Left renal pelvis (tissue), 4 donors: Measurements from ENCODE around the gene TEC. TPM values are rescaled to one million over a fixed set of nuclear protein-coding genes. Genes with fewer than 3 reads are reported as not detected.
"Not testable (repeated sequence)": the region's sequence is repeated elsewhere in the genome, so short reads cannot be mapped to it uniquely, and the experiment has no call there.

Source experiments
- DNase-seq, 4 donors: peaks; one replicate each; pipeline ENCODE4 v3.0.0-alpha.2; 2013; ENCODE audit warnings: low read depth in 4 of 4, low spot score in 3 of 4
- polyA plus RNA-seq, 4 donors: library from polyadenylated mRNA; unstranded; fragments of 120-200 nt; gene quantifications; one replicate each; pipeline ENCODE4 v1.2.1, GENCODE V29; 2013; ENCODE audit not compliant: insufficient read length in 4 of 4

TEC gene
- polyA plus RNA-seq, 4 donors: 1.6 to 4.3 (median 3.4) TPM

GRCh38 chr4:48243887-48244286 is 25.8 kb downstream of the TEC start:
- DNase-seq: no peak

- DNase-seq: no peak
Measured at GRCh38 chr4:48243429-48243828, 26.2 kb downstream of the TEC start.

GRCh38 chr4:48242511-48243195 is 27.0 kb downstream of the TEC start:
- no peak for DNase-seq

GRCh38 chr4:48241731-48242130 is 27.9 kb downstream of the TEC start:
- DNase-seq: no peak

- no peak for DNase-seq
Measured at GRCh38 chr4:48237996-48238645, 31.5 kb downstream of the TEC start.

- DNase-seq: no peak
Measured at GRCh38 chr4:48235050-48235449, 34.6 kb downstream of the TEC start.

GRCh38 chr4:48234575-48234974 is 35.1 kb downstream of the TEC start:
- DNase-seq: no peak

GRCh38 chr4:48228949-48229348 is 40.7 kb downstream of the TEC start:
- DNase-seq: no peak

- no peak for DNase-seq
Measured at GRCh38 chr4:48227662-48228061, 42.0 kb downstream of the TEC start.

- DNase-seq: no peak
Measured at GRCh38 chr4:48226199-48226598, 43.4 kb downstream of the TEC start.

- no peak for DNase-seq
Measured at GRCh38 chr4:48225368-48226141, 44.1 kb downstream of the TEC start.

GRCh38 chr4:48224606-48225005 is 45.0 kb downstream of the TEC start:
- DNase-seq: no peak

- no peak for DNase-seq
Measured at GRCh38 chr4:48223633-48224295, 45.9 kb downstream of the TEC start.

- no peak for DNase-seq
Measured at GRCh38 chr4:48222491-48222890, 47.1 kb downstream of the TEC start.

GRCh38 chr4:48219430-48219829 is 50.2 kb downstream of the TEC start:
- DNase-seq: not testable (repeated sequence)

- no peak for DNase-seq
Measured at GRCh38 chr4:48216563-48216962, 53.1 kb downstream of the TEC start.

- DNase-seq: no peak
Measured at GRCh38 chr4:48215977-48216376, 53.7 kb downstream of the TEC start.

- no peak for DNase-seq
Measured at GRCh38 chr4:48212165-48212564, 57.5 kb downstream of the TEC start.

- no peak for DNase-seq
Measured at GRCh38 chr4:48210966-48211328, 58.7 kb downstream of the TEC start.

- no peak for DNase-seq
Measured at GRCh38 chr4:48205626-48206025, 64.0 kb downstream of the TEC start.

- DNase-seq: no peak
Measured at GRCh38 chr4:48205107-48205506, 64.5 kb downstream of the TEC start.
